Glutamatergic neuron (in vitro differentiated cells): ENCODE data around the gene DCHS1. TPM values are rescaled to one million over a fixed set of nuclear protein-coding genes. Genes with fewer than 3 reads are reported as not detected.
A peak's percentile ranks its signal among the peaks of the same experiment; 100 is the strongest.

Experiments
- DNase-seq: peaks from one replicate; pipeline ENCODE4 v3.0.0; 2022
- H3K27ac Mint-ChIP-seq: one replicate; pipeline ENCODE4 v1.8.0; 2020; ENCODE audit warnings: mild to moderate bottlenecking, mixed read lengths, inconsistent platforms; ENCODE audit not compliant: unreplicated experiment
- H3K27me3 Mint-ChIP-seq: one replicate; pipeline ENCODE4 v1.8.0; 2020; ENCODE audit warnings: mild to moderate bottlenecking, moderate library complexity, mixed read lengths, inconsistent platforms; ENCODE audit not compliant: unreplicated experiment
- H3K36me3 Mint-ChIP-seq: one replicate; pipeline ENCODE4 v1.8.0; 2020; ENCODE audit warnings: mild to moderate bottlenecking, mixed read lengths, inconsistent platforms; ENCODE audit not compliant: unreplicated experiment
- H3K4me1 Mint-ChIP-seq: one replicate; pipeline ENCODE4 v1.8.0; 2020; ENCODE audit warnings: mild to moderate bottlenecking, low read depth, mixed read lengths, inconsistent platforms; ENCODE audit not compliant: unreplicated experiment
- H3K4me3 Mint-ChIP-seq: one replicate; pipeline ENCODE4 v1.8.0; 2020; ENCODE audit warnings: mild to moderate bottlenecking, mixed read lengths, inconsistent platforms; ENCODE audit not compliant: unreplicated experiment
- H3K9me3 Mint-ChIP-seq: one replicate; pipeline ENCODE4 v1.8.0; 2020; ENCODE audit warnings: mild to moderate bottlenecking, moderate library complexity, mixed read lengths, inconsistent platforms; ENCODE audit not compliant: unreplicated experiment
- CTCF ChIP-seq: fragments of 200-600 bp; sonication (generic); IDR thresholded peaks from one replicate; pipeline ENCODE4 v1.5.0; 2021; ENCODE audit not compliant: partially characterized antibody, unreplicated experiment
- total RNA-seq: library from RNA; stranded (reverse); fragmentation: NEBNext Ultra II Directional; extraction: Animal tissue kit (Norgen Biotek cat#: 25700); gene quantifications from one replicate; pipeline ENCODE4 v1.2.1, GENCODE V29; 2021; ENCODE audit not compliant: unreplicated experiment

DCHS1 gene
- total RNA-seq, 1 donor from 2014 or later, result 91.5 TPM

- DNase-seq, result no peak
- no peaks in the 10 kb centered on the region for H3K36me3 Mint-ChIP-seq
- no peak overlapping the region for H3K4me3 Mint-ChIP-seq
- TF ChIP-seq CTCF, result no peak
- H3K27ac Mint-ChIP-seq, result no peak overlapping the region
- peaks cover 2% of the 10 kb centered on the region for H3K4me1 Mint-ChIP-seq
- H3K27me3 Mint-ChIP-seq, result peaks cover 1% of the 10 kb centered on the region
- H3K9me3 Mint-ChIP-seq, result no peaks in the 10 kb centered on the region
Measured at GRCh38 chr11:6646576-6646917, 9.1 kb downstream of the DCHS1 start.

GRCh38 chr11:6646071-6646470 is 9.5 kb downstream of the DCHS1 start:
- Mint-ChIP-seq H3K27ac (peak overlapping the region; percentile 20), H3K36me3 (no peaks in the 10 kb centered on the region), H3K4me1 (peaks cover 2% of the 10 kb centered on the region), H3K9me3 (no peaks in the 10 kb centered on the region), H3K27me3 (peaks cover 1% of the 10 kb centered on the region), H3K4me3 (no peak overlapping the region)
- no peak for TF ChIP-seq CTCF
- peak; percentile 65 for DNase-seq

GRCh38 chr11:6642957-6643356 is 12.7 kb downstream of the DCHS1 start:
- TF ChIP-seq CTCF, result no peak
- peaks cover 3% of the 10 kb centered on the region for H3K27me3 Mint-ChIP-seq
- H3K4me3 Mint-ChIP-seq, result no peak overlapping the region
- H3K9me3 Mint-ChIP-seq, result no peaks in the 10 kb centered on the region
- no peak overlapping the region for H3K27ac Mint-ChIP-seq
- DNase-seq, result no peak
- peaks cover 5% of the 10 kb centered on the region for H3K36me3 Mint-ChIP-seq
- H3K4me1 Mint-ChIP-seq, result peaks cover 2% of the 10 kb centered on the region

GRCh38 chr11:6640985-6641701 is 14.5 kb downstream of the DCHS1 start:
- H3K4me3 Mint-ChIP-seq, result no peak overlapping the region
- H3K36me3 Mint-ChIP-seq, result peaks cover 5% of the 10 kb centered on the region
- H3K27me3 Mint-ChIP-seq, result peaks cover 3% of the 10 kb centered on the region
- no peak for TF ChIP-seq CTCF
- peaks cover 2% of the 10 kb centered on the region for H3K4me1 Mint-ChIP-seq
- H3K9me3 Mint-ChIP-seq, result no peaks in the 10 kb centered on the region
- no peak for DNase-seq
- H3K27ac Mint-ChIP-seq, result no peak overlapping the region
